Neural progenitor cell (in vitro differentiated cells): ENCODE data around the gene PPP1R37. TPM values are rescaled to one million over a fixed set of nuclear protein-coding genes. Genes with fewer than 3 reads are reported as not detected.

Experiments
- DNase-seq: peaks from one replicate; pipeline ENCODE4 v3.0.0-alpha.2; 2016; ENCODE audit warnings: low spot score
- H2AFZ ChIP-seq: fragments of 200-600 bp; sonication (generic); replicated peaks from 2 replicates; pipeline ENCODE4 v1.6.1; 2016; ENCODE audit warnings: antibody characterized with exemption
- H3F3A ChIP-seq: fragments of 200-600 bp; sonication (generic); 2 replicates; pipeline ENCODE4 v1.6.1; 2016; ENCODE audit warnings: antibody characterized with exemption, low read depth
- H3K27ac ChIP-seq: fragments of 200-600 bp; sonication (generic); 2 replicates; pipeline ENCODE4 v1.5.1; 2016; ENCODE audit warnings: mild to moderate bottlenecking
- H3K27me3 ChIP-seq: fragments of 200-600 bp; sonication (generic); 2 replicates; pipeline ENCODE4 v1.6.1; 2016; ENCODE audit warnings: mild to moderate bottlenecking, moderate library complexity
- H3K36me3 ChIP-seq: fragments of 200-600 bp; sonication (generic); 2 replicates; pipeline ENCODE4 v1.5.1; 2016
- H3K4me1 ChIP-seq: fragments of 200-600 bp; sonication (generic); 2 replicates; pipeline ENCODE4 v1.6.1; 2016; ENCODE audit warnings: mixed run types
- H3K4me2 ChIP-seq: fragments of 200-600 bp; sonication (generic); 2 replicates; pipeline ENCODE4 v1.6.1; 2016
- H3K4me3 ChIP-seq: fragments of 200-600 bp; sonication (generic); 2 replicates; pipeline ENCODE4 v1.5.1; 2016
- H3K79me2 ChIP-seq: fragments of 200-600 bp; sonication (generic); 2 replicates; pipeline ENCODE4 v1.6.1; 2016; ENCODE audit warnings: low read depth
- H3K9ac ChIP-seq: fragments of 200-600 bp; sonication (generic); 2 replicates; pipeline ENCODE4 v1.6.1; 2016
- H3K9me3 ChIP-seq: fragments of 200-600 bp; sonication (generic); 2 replicates; pipeline ENCODE4 v1.5.1; 2016; ENCODE audit warnings: low read depth
- H4K20me1 ChIP-seq: fragments of 200-600 bp; sonication (generic); 2 replicates; pipeline ENCODE4 v1.6.1; 2016; ENCODE audit warnings: low read depth
- H3K27ac Mint-ChIP-seq: 3 replicates; pipeline ENCODE4 v1.8.0; 2021; ENCODE audit warnings: mixed read lengths
- H3K27me3 Mint-ChIP-seq: 2 replicates; pipeline ENCODE4 v1.8.0; 2022; ENCODE audit warnings: low read depth, mild to moderate bottlenecking, inconsistent platforms, moderate library complexity, mixed read lengths; ENCODE audit not compliant: insufficient read depth
- H3K36me3 Mint-ChIP-seq: 3 replicates; pipeline ENCODE4 v1.8.0; 2021; ENCODE audit warnings: mixed read lengths
- H3K4me1 Mint-ChIP-seq: 3 replicates; pipeline ENCODE4 v1.8.0; 2021; ENCODE audit warnings: mixed read lengths
- H3K4me3 Mint-ChIP-seq: 3 replicates; pipeline ENCODE4 v1.8.0; 2021; ENCODE audit warnings: mild to moderate bottlenecking, moderate library complexity, mixed read lengths
- H3K9me3 Mint-ChIP-seq: 3 replicates; pipeline ENCODE4 v1.8.0; 2020; ENCODE audit warnings: mixed read lengths
- EZH2 ChIP-seq: fragments of 200-600 bp; sonication (generic); IDR thresholded peaks from 2 replicates; pipeline ENCODE4 v1.6.1; 2017; ENCODE audit warnings: antibody characterized with exemption, mild to moderate bottlenecking, moderate library complexity
- EZH2phosphoT487 ChIP-seq: fragments of 200-600 bp; sonication (generic); IDR thresholded peaks from 2 replicates; pipeline ENCODE4 v1.6.1; 2017; ENCODE audit warnings: antibody characterized with exemption
- total RNA-seq: library from RNA; depleted of rRNA; stranded (reverse); fragments of >200 nt; gene quantifications from 2 replicates; pipeline ENCODE4 v1.2.3, GENCODE V29; 2015; ENCODE audit warnings: low replicate concordance
- TF ChIP-seq, protein P1 (sequence below): fragments of 200-600 bp; sonication (generic); IDR thresholded peaks from 2 replicates; pipeline ENCODE4 v1.5.1; 2017; ENCODE audit warnings: antibody characterized with exemption, mild to moderate bottlenecking

The PPP1R37 gene
- total RNA-seq, 1 donor from 2014 or later, result 8.1 TPM

DNA sequence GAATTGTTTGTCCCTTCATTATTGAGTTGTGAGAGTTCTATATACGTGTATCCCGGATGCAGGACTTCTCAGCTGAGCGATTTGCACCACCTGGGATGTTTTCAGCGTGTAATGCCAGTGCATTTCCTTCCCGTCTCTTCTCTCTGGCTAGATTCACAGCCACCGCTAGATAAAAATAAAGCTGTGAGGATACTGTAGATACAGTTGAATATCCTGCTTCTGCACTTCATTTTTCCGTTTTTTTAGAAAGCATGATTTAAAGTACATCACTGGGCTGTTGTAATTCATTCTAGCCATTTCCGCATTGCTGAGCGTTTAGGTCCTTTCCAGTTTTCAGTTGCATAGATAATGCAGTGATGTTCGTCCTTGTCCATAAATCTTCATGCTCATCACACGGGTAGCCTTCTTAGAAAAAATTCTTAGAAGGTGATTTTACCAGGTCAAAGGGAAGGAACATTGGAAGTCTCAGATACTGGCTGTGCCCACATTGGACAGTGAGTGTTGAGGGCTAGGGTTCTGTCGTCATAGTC, 14.7 kb downstream of the PPP1R37 start:
- peaks cover 95% of the 10 kb centered on the region for H3K79me2 ChIP-seq

DNA sequence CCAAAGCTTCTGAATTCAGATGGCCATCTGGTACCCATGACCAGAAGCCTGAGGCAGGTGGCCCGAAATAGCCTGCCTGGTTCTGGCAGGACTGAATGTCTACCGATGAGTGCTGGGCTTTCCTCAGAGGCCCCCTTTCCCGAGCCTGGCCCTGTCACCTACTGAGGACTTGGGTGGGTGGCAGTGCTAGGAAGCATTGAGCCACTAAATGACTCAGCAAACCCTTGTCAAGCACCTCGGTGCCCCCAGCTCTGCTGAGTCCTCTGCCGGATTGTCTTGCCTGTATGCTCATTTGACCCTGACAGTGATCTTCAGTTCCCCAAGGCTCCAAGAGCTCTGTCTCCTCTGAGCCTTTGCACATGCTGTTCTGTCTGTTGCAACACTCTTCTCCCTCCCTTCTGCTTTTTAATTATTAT, 17.9 kb downstream of the PPP1R37 start:
- Mint-ChIP-seq H3K4me3 (no peak overlapping the region), H3K27me3 (no peaks in the 10 kb centered on the region), H3K27ac (no peak overlapping the region), H3K9me3 (no peaks in the 10 kb centered on the region), H3K36me3 (peaks cover 5% of the 10 kb centered on the region), H3K4me1 (peaks cover 3% of the 10 kb centered on the region)
- TF ChIP-seq EZH2phosphoT487 (no peak), EZH2 (no peak)
- TF ChIP-seq, protein P1, sequence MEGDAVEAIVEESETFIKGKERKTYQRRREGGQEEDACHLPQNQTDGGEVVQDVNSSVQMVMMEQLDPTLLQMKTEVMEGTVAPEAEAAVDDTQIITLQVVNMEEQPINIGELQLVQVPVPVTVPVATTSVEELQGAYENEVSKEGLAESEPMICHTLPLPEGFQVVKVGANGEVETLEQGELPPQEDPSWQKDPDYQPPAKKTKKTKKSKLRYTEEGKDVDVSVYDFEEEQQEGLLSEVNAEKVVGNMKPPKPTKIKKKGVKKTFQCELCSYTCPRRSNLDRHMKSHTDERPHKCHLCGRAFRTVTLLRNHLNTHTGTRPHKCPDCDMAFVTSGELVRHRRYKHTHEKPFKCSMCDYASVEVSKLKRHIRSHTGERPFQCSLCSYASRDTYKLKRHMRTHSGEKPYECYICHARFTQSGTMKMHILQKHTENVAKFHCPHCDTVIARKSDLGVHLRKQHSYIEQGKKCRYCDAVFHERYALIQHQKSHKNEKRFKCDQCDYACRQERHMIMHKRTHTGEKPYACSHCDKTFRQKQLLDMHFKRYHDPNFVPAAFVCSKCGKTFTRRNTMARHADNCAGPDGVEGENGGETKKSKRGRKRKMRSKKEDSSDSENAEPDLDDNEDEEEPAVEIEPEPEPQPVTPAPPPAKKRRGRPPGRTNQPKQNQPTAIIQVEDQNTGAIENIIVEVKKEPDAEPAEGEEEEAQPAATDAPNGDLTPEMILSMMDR, result no peak
- Histone ChIP-seq H3K27ac (no peak overlapping the region), H3K9me3 (no peaks in the 10 kb centered on the region), H3K4me1 (no peaks in the 10 kb centered on the region), H3K36me3 (no peaks in the 10 kb centered on the region), H3K27me3 (no peaks in the 10 kb centered on the region), H3K9ac (no peak overlapping the region), H2AFZ (no peak overlapping the region), H3F3A (no peaks in the 10 kb centered on the region), H3K4me2 (no peak overlapping the region), H3K79me2 (peaks cover 98% of the 10 kb centered on the region), H4K20me1 (peaks cover 100% of the 10 kb centered on the region), H3K4me3 (no peak overlapping the region)
- no peak for DNase-seq

More for the DNA sequence above, 14.7 kb downstream of the PPP1R37 start:
- Histone ChIP-seq H4K20me1 (peaks cover 100% of the 10 kb centered on the region), H3F3A (peaks cover 21% of the 10 kb centered on the region), H3K27ac (no peak overlapping the region), H3K4me2 (no peak overlapping the region), H3K4me3 (no peak overlapping the region), H3K9me3 (no peaks in the 10 kb centered on the region), H3K36me3 (no peaks in the 10 kb centered on the region), H2AFZ (no peak overlapping the region), H3K9ac (no peak overlapping the region), H3K27me3 (no peaks in the 10 kb centered on the region), H3K4me1 (peaks cover 22% of the 10 kb centered on the region)
- Mint-ChIP-seq H3K36me3 (peaks cover 5% of the 10 kb centered on the region), H3K4me3 (no peak overlapping the region), H3K27ac (no peak overlapping the region), H3K9me3 (no peaks in the 10 kb centered on the region), H3K27me3 (peaks cover 3% of the 10 kb centered on the region), H3K4me1 (peaks cover 28% of the 10 kb centered on the region)
- DNase-seq, result no peak
- TF ChIP-seq EZH2phosphoT487 (no peak), EZH2 (no peak)
- TF ChIP-seq, protein P1, result no peak

DNA sequence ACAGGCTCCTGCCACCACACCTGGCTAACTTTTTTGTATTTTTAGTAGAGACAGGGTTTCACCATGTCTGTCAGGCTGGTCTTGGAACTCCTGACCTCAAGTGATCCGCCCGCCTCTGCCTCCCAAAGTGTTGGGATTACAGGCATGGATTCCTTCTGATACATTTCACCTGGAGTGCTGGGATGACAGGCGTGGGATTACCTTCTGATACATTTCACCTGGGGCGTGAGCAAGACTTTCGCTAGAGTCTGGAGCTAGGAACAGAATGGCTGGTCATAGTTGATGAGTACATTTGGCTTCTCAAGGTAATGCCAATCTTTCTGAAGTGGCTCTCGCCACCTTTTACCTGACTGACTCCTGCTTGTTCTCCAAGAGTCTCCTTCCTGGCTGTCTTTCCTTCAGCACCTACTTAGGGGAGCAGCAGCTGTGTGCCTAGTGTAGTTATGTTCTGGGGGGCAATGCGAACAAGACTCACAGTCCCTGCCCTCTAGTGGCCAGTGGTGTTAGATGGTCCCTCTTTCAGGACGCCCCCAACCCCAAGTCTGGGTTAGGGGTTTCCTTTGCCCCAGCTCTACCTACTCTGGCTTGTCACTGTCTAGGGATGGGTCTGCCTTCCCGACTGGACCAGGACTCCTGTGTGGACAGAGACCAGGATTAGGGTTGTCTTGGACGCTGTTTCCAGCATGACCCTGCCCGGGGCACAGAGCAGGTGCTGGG, 19.3 kb downstream of the PPP1R37 start:
- H3K4me2 ChIP-seq, result no peak overlapping the region
- no peak overlapping the region for H3K4me3 ChIP-seq
- H3K4me1 ChIP-seq, result peaks cover 4% of the 10 kb centered on the region
- no peak for DNase-seq
- TF ChIP-seq, protein P1, result peak; percentile 28
- no peak for TF ChIP-seq EZH2
- no peak overlapping the region for H3K27ac ChIP-seq
- no peak overlapping the region for H3K4me3 Mint-ChIP-seq
- H4K20me1 ChIP-seq, result peaks cover 100% of the 10 kb centered on the region
- H3K4me1 Mint-ChIP-seq, result peaks cover 13% of the 10 kb centered on the region
- H3F3A ChIP-seq, result peaks cover 4% of the 10 kb centered on the region
- H3K36me3 Mint-ChIP-seq, result peaks cover 5% of the 10 kb centered on the region
- H3K9me3 Mint-ChIP-seq, result no peaks in the 10 kb centered on the region
- H3K27me3 ChIP-seq, result no peaks in the 10 kb centered on the region
- H3K27me3 Mint-ChIP-seq, result no peaks in the 10 kb centered on the region
- H3K9me3 ChIP-seq, result no peaks in the 10 kb centered on the region
- no peak overlapping the region for H3K27ac Mint-ChIP-seq
- peaks cover 98% of the 10 kb centered on the region for H3K79me2 ChIP-seq
- H3K36me3 ChIP-seq, result no peaks in the 10 kb centered on the region
- no peak overlapping the region for H3K9ac ChIP-seq
- no peak overlapping the region for H2AFZ ChIP-seq
